ENCODE data around the gene CYTL1. TPM values are rescaled to one million over a fixed set of nuclear protein-coding genes. Genes with fewer than 3 reads are reported as not detected.

CYTL1 gene
- total and polyA plus RNA-seq, 2 of the 13 experiments (the other 11 are each of a cell fraction or from before 2014, with no cell fraction given): not detected

DNA sequence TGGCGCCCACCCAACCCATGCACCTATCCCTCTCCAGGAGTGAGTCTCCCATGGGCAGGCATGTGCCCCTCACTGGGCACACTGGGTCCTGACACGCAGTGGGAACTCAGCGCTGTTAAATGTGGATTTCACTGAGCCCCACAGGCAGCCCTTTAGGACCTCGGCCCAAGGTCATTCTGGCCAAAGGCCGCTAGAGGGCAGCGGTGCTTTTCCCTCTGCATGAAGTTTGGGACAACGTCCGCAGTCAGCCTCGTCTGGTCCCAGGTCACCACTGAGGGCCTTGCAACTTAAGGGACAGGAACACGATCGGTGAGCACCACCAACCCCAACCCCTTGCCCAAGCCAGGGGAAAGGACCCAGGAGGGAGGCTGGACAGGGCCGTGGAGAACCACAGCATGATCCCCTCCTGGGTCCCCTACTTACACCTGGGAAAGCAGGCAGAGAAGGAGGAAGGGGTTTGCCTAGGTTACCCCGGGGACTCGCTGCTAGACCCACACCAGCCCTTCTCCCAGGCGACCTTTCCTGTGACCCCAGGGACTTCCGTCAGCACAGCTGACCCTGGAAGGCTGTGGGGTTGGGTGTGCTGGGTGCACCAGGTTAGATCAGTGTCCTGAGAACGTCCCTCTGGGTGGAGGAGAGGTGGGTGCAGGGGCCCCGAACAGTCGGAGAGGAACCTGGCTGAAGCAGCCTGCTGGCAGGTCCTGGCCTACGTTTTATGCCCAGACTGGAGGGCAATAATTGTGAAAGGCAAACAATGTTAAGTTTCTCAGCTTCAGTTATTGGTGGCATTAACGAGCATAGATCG lies 24.0 kb downstream of the CYTL1 start (continued):
- TF ChIP-seq, protein P1, sequence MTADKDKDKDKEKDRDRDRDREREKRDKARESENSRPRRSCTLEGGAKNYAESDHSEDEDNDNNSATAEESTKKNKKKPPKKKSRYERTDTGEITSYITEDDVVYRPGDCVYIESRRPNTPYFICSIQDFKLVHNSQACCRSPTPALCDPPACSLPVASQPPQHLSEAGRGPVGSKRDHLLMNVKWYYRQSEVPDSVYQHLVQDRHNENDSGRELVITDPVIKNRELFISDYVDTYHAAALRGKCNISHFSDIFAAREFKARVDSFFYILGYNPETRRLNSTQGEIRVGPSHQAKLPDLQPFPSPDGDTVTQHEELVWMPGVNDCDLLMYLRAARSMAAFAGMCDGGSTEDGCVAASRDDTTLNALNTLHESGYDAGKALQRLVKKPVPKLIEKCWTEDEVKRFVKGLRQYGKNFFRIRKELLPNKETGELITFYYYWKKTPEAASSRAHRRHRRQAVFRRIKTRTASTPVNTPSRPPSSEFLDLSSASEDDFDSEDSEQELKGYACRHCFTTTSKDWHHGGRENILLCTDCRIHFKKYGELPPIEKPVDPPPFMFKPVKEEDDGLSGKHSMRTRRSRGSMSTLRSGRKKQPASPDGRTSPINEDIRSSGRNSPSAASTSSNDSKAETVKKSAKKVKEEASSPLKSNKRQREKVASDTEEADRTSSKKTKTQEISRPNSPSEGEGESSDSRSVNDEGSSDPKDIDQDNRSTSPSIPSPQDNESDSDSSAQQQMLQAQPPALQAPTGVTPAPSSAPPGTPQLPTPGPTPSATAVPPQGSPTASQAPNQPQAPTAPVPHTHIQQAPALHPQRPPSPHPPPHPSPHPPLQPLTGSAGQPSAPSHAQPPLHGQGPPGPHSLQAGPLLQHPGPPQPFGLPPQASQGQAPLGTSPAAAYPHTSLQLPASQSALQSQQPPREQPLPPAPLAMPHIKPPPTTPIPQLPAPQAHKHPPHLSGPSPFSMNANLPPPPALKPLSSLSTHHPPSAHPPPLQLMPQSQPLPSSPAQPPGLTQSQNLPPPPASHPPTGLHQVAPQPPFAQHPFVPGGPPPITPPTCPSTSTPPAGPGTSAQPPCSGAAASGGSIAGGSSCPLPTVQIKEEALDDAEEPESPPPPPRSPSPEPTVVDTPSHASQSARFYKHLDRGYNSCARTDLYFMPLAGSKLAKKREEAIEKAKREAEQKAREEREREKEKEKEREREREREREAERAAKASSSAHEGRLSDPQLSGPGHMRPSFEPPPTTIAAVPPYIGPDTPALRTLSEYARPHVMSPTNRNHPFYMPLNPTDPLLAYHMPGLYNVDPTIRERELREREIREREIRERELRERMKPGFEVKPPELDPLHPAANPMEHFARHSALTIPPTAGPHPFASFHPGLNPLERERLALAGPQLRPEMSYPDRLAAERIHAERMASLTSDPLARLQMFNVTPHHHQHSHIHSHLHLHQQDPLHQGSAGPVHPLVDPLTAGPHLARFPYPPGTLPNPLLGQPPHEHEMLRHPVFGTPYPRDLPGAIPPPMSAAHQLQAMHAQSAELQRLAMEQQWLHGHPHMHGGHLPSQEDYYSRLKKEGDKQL (CRISPR knock-in tag; IDR thresholded peaks at IDR 0.05; ENCODE audit: low read depth): no peak
- TF ChIP-seq HOXA7 (CRISPR knock-in tag; IDR thresholded peaks at IDR 0.05) (no peak), ZNF713 (CRISPR knock-in tag; IDR thresholded peaks at IDR 0.05) (no peak), ZNF235 (CRISPR knock-in tag; IDR thresholded peaks at IDR 0.05; ENCODE audit: borderline replicate concordance) (no peak), KDM3A (CRISPR knock-in tag; IDR thresholded peaks at IDR 0.05; ENCODE audit: low read depth) (no peak), TSC22D2 (CRISPR knock-in tag; IDR thresholded peaks at IDR 0.05; ENCODE audit: borderline replicate concordance) (no peak), ZNF737 (CRISPR knock-in tag; IDR thresholded peaks at IDR 0.05; ENCODE audit: borderline replicate concordance) (no peak), XRCC5 (optimal IDR thresholded peaks at IDR 0.05; ENCODE audit: low read length) (peak; percentile 50), DR1 (CRISPR knock-in tag; IDR thresholded peaks at IDR 0.05) (no peak), ZNF317 (CRISPR knock-in tag; IDR thresholded peaks at IDR 0.05) (no peak), PAF1 (CRISPR knock-in tag; IDR thresholded peaks at IDR 0.05) (no peak), GFI1 (CRISPR knock-in tag; IDR thresholded peaks at IDR 0.05; ENCODE audit: borderline replicate concordance) (no peak), ZNF891 (CRISPR knock-in tag; IDR thresholded peaks at IDR 0.05) (0 out of 2 replicates have a peak, but pooled peaks have one; percentile 29), EED (CRISPR knock-in tag; IDR thresholded peaks at IDR 0.05) (no peak), ZNF441 (CRISPR knock-in tag; IDR thresholded peaks at IDR 0.05; ENCODE audit: borderline replicate concordance) (no peak), ZSCAN30 (CRISPR knock-in tag; IDR thresholded peaks at IDR 0.05) (no peak)
- TF ChIP-seq, protein P2, sequence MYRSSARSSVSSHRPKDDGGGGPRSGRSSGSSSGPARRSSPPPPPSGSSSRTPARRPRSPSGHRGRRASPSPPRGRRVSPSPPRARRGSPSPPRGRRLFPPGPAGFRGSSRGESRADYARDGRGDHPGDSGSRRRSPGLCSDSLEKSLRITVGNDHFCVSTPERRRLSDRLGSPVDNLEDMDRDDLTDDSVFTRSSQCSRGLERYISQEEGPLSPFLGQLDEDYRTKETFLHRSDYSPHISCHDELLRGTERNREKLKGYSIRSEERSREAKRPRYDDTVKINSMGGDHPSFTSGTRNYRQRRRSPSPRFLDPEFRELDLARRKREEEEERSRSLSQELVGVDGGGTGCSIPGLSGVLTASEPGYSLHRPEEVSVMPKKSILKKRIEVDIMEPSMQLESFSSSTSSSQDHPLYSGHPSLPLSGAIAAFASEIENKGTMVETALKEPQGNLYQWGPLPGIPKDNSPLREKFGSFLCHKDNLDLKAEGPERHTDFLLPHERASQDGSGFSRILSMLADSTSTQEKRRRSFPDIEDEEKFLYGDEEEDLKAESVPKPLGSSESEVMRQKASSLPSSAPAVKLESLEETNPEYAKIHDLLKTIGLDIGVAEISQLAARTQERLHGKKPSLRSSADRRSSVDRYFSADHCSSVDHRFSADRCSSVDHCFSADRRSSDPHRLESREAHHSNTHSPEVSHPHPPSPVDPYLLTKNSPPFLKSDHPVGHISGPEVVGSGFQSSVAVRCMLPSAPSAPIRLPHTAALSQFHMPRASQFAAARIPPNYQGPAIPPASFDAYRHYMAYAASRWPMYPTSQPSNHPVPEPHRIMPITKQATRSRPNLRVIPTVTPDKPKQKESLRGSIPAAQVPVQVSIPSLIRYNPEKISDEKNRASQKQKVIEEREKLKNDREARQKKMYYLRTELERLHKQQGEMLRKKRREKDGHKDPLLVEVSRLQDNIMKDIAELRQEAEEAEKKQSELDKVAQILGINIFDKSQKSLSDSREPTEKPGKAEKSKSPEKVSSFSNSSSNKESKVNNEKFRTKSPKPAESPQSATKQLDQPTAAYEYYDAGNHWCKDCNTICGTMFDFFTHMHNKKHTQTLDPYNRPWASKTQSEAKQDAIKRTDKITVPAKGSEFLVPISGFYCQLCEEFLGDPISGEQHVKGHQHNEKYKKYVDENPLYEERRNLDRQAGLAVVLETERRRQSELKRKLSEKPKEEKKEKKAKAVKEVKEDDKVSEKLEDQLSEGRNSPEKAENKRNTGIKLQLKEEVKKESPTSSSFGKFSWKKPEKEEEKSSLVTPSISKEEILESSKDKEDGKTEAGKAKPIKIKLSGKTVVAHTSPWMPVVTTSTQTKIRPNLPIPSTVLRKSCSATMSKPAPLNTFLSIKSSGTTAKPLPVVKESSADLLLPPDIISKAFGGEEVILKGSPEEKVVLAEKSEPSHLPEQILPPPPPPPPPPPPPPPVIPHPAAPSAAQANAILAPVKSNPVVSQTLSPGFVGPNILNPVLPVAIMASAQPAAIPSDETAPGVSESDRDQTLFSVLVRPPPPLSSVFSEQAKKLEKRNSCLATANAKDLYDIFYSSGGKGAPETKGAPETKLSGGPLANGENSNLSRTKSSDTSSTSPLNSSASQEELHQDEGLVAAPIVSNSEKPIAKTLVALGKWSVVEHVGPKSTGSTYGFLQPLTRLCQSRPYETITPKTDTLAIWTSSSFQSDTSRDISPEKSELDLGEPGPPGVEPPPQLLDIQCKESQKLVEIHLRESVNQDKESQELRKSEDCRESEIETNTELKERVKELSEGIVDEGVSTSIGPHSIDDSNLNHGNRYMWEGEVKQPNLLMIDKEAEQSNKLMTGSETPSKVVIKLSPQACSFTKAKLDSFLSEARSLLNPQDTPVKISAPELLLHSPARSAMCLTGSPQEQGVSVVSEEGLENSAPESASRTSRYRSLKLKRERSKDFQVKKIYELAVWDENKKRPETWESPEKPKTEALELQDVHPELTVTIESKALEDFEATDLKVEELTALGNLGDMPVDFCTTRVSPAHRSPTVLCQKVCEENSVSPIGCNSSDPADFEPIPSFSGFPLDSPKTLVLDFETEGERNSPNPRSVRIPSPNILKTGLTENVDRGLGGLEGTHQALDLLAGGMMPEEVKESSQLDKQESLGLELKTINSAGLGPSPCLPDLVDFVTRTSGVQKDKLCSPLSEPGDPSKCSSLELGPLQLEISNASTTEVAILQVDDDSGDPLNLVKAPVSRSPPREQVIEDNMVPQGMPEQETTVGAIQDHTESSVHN (CRISPR knock-in tag; IDR thresholded peaks at IDR 0.05): no peak
